GM12878 (cell line): Measurements from ENCODE around the gene TTLL11. TPM values are rescaled to one million over a fixed set of nuclear protein-coding genes. Genes with fewer than 3 reads are reported as not detected.

ENCODE experiments used
- ATAC-seq: fragments of 200-7000 bp; cut with Tn5 transposase; 3 replicates; pipeline ENCODE4 v1.9.1; 2020; ENCODE audit warnings: mild to moderate bottlenecking, moderate library complexity
- BruUV-seq: library from RNA; stranded (reverse); fragments of 400-500 nt; replicated peaks from 2 replicates; lab custom pipeline; 2021; lab: Mats Ljungman, UMichigan
- CTCF ChIA-PET: fragments of 300-600 bp; sonication (Branson Sonifier 250); formaldehyde crosslinking; extraction: SDS; loops from one replicate; lab custom pipeline; 2021; ENCODE audit warnings: inconsistent platforms; lab: Yijun Ruan, JAX
- POLR2A ChIA-PET: fragments of 350-600 bp; formaldehyde crosslinking; extraction: SDS; loops from one replicate; lab custom pipeline; 2021; ENCODE audit warnings: inconsistent platforms; lab: Charles Lee
- RAD21 ChIA-PET: fragments of 300-600 bp; sonication (Branson Sonifier 250); formaldehyde crosslinking; loops from one replicate; lab custom pipeline; 2023; ENCODE audit warnings: antibody characterized with exemption; ENCODE audit not compliant: unreplicated experiment; lab: Charles Lee
- SMC1A ChIA-PET: fragments of 300-600 bp; sonication (Branson Sonifier 250); formaldehyde crosslinking; loops from one replicate; lab custom pipeline; 2023; ENCODE audit not compliant: unreplicated experiment, uncharacterized antibody; lab: Charles Lee
- DNase-seq: peaks from one replicate; pipeline ENCODE4 v3.0.0-alpha.2; 2011; ENCODE audit warnings: low read depth, low spot score
- FAIRE-seq: peaks from 3 replicates; lab custom pipeline; 2011; peaks lifted over from hg19 to GRCh38; lab: Jason Lieb, UNC
- H2AFZ ChIP-seq: 2 replicates; pipeline ENCODE4 v1.6.0; 2011; ENCODE audit warnings: low read depth, low read length, control low read depth; ENCODE audit not compliant: control insufficient read depth
- H3K27ac ChIP-seq: 2 replicates; pipeline ENCODE4 v1.5.1; 2011; ENCODE audit warnings: control low read depth; ENCODE audit not compliant: control insufficient read depth, insufficient read depth
- H3K27me3 ChIP-seq, 2 experiments: replicated peaks in 1 of 2; 2 replicates each; pipeline versions ENCODE4 v1.6.0 to v1.6.1; 2011; ENCODE audit warnings: low read length in 1 of 2; ENCODE audit not compliant: control insufficient read depth in 2 of 2, insufficient read depth in 2 of 2
- H3K36me3 ChIP-seq, 2 experiments: 2 replicates each; pipeline ENCODE4 v1.5.1; 2011; ENCODE audit warnings: low read length in 1 of 2; ENCODE audit not compliant: control insufficient read depth in 2 of 2, insufficient read depth in 2 of 2
- H3K4me1 ChIP-seq: 2 replicates; pipeline ENCODE4 v1.6.1; 2011; ENCODE audit warnings: mild to moderate bottlenecking, low read length, moderate library complexity, mixed read lengths; ENCODE audit not compliant: control insufficient read depth, insufficient read depth
- H3K4me2 ChIP-seq: 2 replicates; pipeline ENCODE4 v1.6.0; 2011; ENCODE audit warnings: control low read depth; ENCODE audit not compliant: control insufficient read depth, insufficient read depth
- H3K4me3 ChIP-seq: fragments of 200-600 bp; sonication (generic); 2 replicates; pipeline ENCODE4 v1.5.1; 2016
- H3K79me2 ChIP-seq: 2 replicates; pipeline ENCODE4 v1.6.0; 2011; ENCODE audit warnings: low read length; ENCODE audit not compliant: control insufficient read depth, insufficient read depth
- H3K9ac ChIP-seq: 2 replicates; pipeline ENCODE4 v1.8.0; 2011; ENCODE audit warnings: low read length, control low read depth, mixed read lengths; ENCODE audit not compliant: control insufficient read depth, insufficient read depth
- H3K9me3 ChIP-seq: replicated peaks from 3 replicates; pipeline ENCODE4 v1.5.1; 2011; ENCODE audit warnings: mild to moderate bottlenecking, low read length; ENCODE audit not compliant: control insufficient read depth, insufficient read depth
- H4K20me1 ChIP-seq: 2 replicates; pipeline ENCODE4 v1.6.0; 2011; ENCODE audit not compliant: control insufficient read depth, insufficient read depth
- CBX3 ChIP-seq: fragments of 200-600 bp; sonication (generic); IDR thresholded peaks from 2 replicates; pipeline ENCODE4 v1.6.1; 2016; ENCODE audit warnings: low read depth, borderline replicate concordance
- CEBPB ChIP-seq, 2 experiments: fragments of 150-350 bp in 1 of 2; IDR thresholded peaks; 2 replicates each; pipeline ENCODE4 v1.6.1; 2012 to 2014; ENCODE audit warnings: low read depth in 2 of 2, low read length in 2 of 2, borderline replicate concordance in 1 of 2, inconsistent platforms in 1 of 2
- CREB1 ChIP-seq: IDR thresholded peaks from 2 replicates; pipeline ENCODE4 v1.6.1; 2012; ENCODE audit warnings: low read depth, mild to moderate bottlenecking, inconsistent platforms
- ESRRA ChIP-seq: IDR thresholded peaks from 2 replicates; pipeline ENCODE4 v1.6.1; 2012; ENCODE audit warnings: mild to moderate bottlenecking, low read length, improper control_type of control experiment
- ETV6 ChIP-seq, 2 experiments: fragments of 450-650 bp in 1 of 2; IDR thresholded peaks in 1 of 2; conservative IDR thresholded peaks in 1 of 2; 2 replicates each; pipeline ENCODE4 v1.6.1; 2014; ENCODE audit warnings: antibody characterized with exemption in 1 of 2, borderline replicate concordance in 1 of 2, low read depth in 1 of 2, mild to moderate bottlenecking in 1 of 2, moderate library complexity in 1 of 2
- FOS ChIP-seq: IDR thresholded peaks from 3 replicates; pipeline ENCODE4 v1.6.1; 2011; ENCODE audit warnings: borderline replicate concordance; ENCODE audit not compliant: insufficient read length; ENCODE audit errors: extremely low read depth
- GABPA ChIP-seq: IDR thresholded peaks from 2 replicates; pipeline ENCODE4 v1.6.1; 2014; ENCODE audit warnings: antibody characterized with exemption, low read depth, mild to moderate bottlenecking, inconsistent platforms
- GATAD2B ChIP-seq: fragments of 450-650 bp; conservative IDR thresholded peaks from 2 replicates; pipeline ENCODE4 v1.6.1; 2017; ENCODE audit warnings: low read depth, mild to moderate bottlenecking, moderate library complexity
- KAT2A ChIP-seq: conservative IDR thresholded peaks from 2 replicates; pipeline ENCODE4 v1.6.1; 2011; ENCODE audit warnings: low read depth, low read length; ENCODE audit not compliant: control insufficient read depth
- PAX5 ChIP-seq: IDR thresholded peaks from 2 replicates; pipeline ENCODE4 v1.6.1; 2011; ENCODE audit warnings: low read depth, low read length, borderline replicate concordance
- POLR2AphosphoS5 ChIP-seq: IDR thresholded peaks from 2 replicates; pipeline ENCODE4 v1.6.1; 2011; ENCODE audit warnings: mild to moderate bottlenecking, low read length, inconsistent platforms
- TCF12 ChIP-seq: IDR thresholded peaks from 2 replicates; pipeline ENCODE4 v1.6.1; 2011; ENCODE audit warnings: low read depth, mild to moderate bottlenecking, low read length
- WGBS: methylation state at CpG from one replicate; pipeline ENCODE4 v1.1.6; 2016; ENCODE audit warnings: low lambda C conversion rate; ENCODE audit not compliant: insufficient replicate concordance, insufficient coverage; ENCODE audit errors: missing lambda C conversion rate; 5-methylcytosine and 5-hydroxymethylcytosine counted together
- in situ Hi-C: fragments of 300-500 bp; cut with MboI; formaldehyde crosslinking; loops from 9 replicates; pipeline ENCODE4 v1.14.3; 2018; ENCODE audit warnings: mixed read lengths
- intact Hi-C: fragments of 100-400 bp; cut with micrococcal nuclease; formaldehyde crosslinking; loops from one replicate; pipeline ENCODE4 v1.14.2; 2022; ENCODE audit not compliant: unreplicated experiment
- polyA plus RNA-seq, 11 experiments: library from polyadenylated mRNA; depleted of rRNA in 4 of 11; unstranded in 6 of 11; stranded (reverse) in 5 of 11; fragments of >200 nt; fragmentation: Nextera tagmentation in 4 of 11; fragmentation: Illumina TruSeq in 1 of 11; extraction: Ambion mirVana in 4 of 11; extraction: Trizol in 1 of 11; gene quantifications; 1 replicate in 1 of 11; 2 replicates in 10 of 11; pipeline versions ENCODE4 v1.2.1 to v1.2.3, GENCODE V29; 2011 to 2016; ENCODE audit warnings: inconsistent platforms in 2 of 11, missing spikeins in 2 of 11, low read depth in 1 of 11
- total RNA-seq, 4 experiments: library from RNA; depleted of rRNA in 3 of 4; stranded (reverse); fragments of >200 nt in 3 of 4; fragmentation: Illumina TruSeq in 1 of 4; extraction: Trizol in 1 of 4; gene quantifications; 2 replicates each; pipeline versions ENCODE4 v1.2.1 to v1.2.3, GENCODE V29; 2013 to 2021
- TF ChIP-seq, protein P1 (sequence below): fragments of 450-650 bp; IDR thresholded peaks from 2 replicates; pipeline ENCODE4 v1.6.1; 2017; ENCODE audit warnings: low read depth, mild to moderate bottlenecking, moderate library complexity
- TF ChIP-seq, protein P2 (sequence below): IDR thresholded peaks from 2 replicates; pipeline ENCODE4 v1.6.1; 2012; ENCODE audit warnings: low read depth, low read length, improper control_type of control experiment

The TTLL11 gene
- total and polyA plus RNA-seq, 10 of the 15 experiments (the other 5 are each of a cell fraction or from before 2014, with no cell fraction given): 1.2 to 3.7 (median 2.9) TPM

DNA sequence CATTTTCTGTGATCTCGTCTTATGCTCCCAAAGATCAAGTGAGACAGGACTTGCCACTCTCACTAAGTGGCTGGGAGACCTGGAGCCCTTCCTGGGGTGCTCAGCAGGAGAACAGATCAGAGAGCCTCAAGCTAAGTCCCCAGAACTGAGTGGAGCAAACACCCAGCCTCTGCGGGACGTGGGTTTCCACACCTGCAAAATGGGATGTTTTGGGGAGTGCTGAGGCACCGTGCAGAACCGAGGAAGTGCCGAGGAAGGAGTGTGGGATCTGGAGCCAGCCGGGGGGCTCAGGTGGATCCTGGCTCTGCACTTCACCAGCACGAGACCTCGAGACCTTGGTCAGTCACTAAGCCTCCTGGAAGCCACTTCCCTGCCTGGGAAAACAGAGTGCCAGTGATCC is 275.6 kb downstream of the TTLL11 start:
- ATAC-seq: no peak
- SMC1A ChIA-PET: no interaction called here
- RAD21 ChIA-PET: no interaction called here
- no peak overlapping the region for H3K27ac ChIP-seq
- no peaks in the 10 kb centered on the region for H4K20me1 ChIP-seq
- WGBS: 13% methylated on average over 9 of the region's 9 CpGs
- H3K4me3 ChIP-seq: no peak overlapping the region
- no peak overlapping the region for H3K4me2 ChIP-seq
- POLR2A ChIA-PET: no interaction called here
- CTCF ChIA-PET: no interaction called here
- no peak overlapping the region for H3K9ac ChIP-seq
- DNase-seq: no peak
- no peaks in the 10 kb centered on the region for H3K79me2 ChIP-seq
- no TSS peak for BruUV-seq
- H2AFZ ChIP-seq: no peak overlapping the region
- FAIRE-seq: no peak
- intact Hi-C loops (no loop called here), in situ Hi-C loops (no loop called here)
- H3K27me3 ChIP-seq: no peaks in the 10 kb centered on the region; a peak in 2 of 4 replicates
- H3K4me1 ChIP-seq: no peaks in the 10 kb centered on the region
- H3K36me3 ChIP-seq: no peaks in the 10 kb centered on the region
- TF ChIP-seq ETV6 (conservative IDR thresholded peaks at IDR 0.05 in 1 of 2, IDR thresholded peaks at IDR 0.05 in 1 of 2; ENCODE audit: borderline replicate concordance in 1 of 2, low read depth in 1 of 2) (no peak), GABPA (no peak), KAT2A (no peak), TCF12 (no peak), POLR2AphosphoS5 (no peak), ESRRA (no peak), FOS (no peak), GATAD2B (no peak), CBX3 (no peak), PAX5 (no peak), CEBPB (IDR thresholded peaks at IDR 0.05; ENCODE audit: borderline replicate concordance in 1 of 2, low read depth in 2 of 2, low read length in 2 of 2) (no peak), CREB1 (no peak)
- TF ChIP-seq, protein P1, sequence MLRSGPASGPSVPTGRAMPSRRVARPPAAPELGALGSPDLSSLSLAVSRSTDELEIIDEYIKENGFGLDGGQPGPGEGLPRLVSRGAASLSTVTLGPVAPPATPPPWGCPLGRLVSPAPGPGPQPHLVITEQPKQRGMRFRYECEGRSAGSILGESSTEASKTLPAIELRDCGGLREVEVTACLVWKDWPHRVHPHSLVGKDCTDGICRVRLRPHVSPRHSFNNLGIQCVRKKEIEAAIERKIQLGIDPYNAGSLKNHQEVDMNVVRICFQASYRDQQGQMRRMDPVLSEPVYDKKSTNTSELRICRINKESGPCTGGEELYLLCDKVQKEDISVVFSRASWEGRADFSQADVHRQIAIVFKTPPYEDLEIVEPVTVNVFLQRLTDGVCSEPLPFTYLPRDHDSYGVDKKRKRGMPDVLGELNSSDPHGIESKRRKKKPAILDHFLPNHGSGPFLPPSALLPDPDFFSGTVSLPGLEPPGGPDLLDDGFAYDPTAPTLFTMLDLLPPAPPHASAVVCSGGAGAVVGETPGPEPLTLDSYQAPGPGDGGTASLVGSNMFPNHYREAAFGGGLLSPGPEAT: no peak
- TF ChIP-seq, protein P2, sequence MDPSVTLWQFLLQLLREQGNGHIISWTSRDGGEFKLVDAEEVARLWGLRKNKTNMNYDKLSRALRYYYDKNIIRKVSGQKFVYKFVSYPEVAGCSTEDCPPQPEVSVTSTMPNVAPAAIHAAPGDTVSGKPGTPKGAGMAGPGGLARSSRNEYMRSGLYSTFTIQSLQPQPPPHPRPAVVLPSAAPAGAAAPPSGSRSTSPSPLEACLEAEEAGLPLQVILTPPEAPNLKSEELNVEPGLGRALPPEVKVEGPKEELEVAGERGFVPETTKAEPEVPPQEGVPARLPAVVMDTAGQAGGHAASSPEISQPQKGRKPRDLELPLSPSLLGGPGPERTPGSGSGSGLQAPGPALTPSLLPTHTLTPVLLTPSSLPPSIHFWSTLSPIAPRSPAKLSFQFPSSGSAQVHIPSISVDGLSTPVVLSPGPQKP: no peak
- no peaks in the 10 kb centered on the region for H3K9me3 ChIP-seq
